Upper lobe of left lung (tissue), 6 donors: ENCODE results near the gene MAN1B1. TPM values are rescaled to one million over a fixed set of nuclear protein-coding genes. Genes with fewer than 3 reads are reported as not detected.

Source experiments
- ATAC-seq, 2 donors: fragments of 200-7000 bp; cut with Tn5 transposase; one replicate each; pipeline ENCODE4 v1.9.1; 2022; ENCODE audit warnings: mild to moderate bottlenecking in 2 of 2, moderate library complexity in 2 of 2; ENCODE audit not compliant: low FRiP score in 2 of 2
- DNase-seq, 2 donors: peaks; one replicate each; pipeline ENCODE4 v3.0.0-alpha.2; 2019 to 2020
- H3K27ac ChIP-seq, 4 donors: fragments of 200-600 bp; sonication (generic); one replicate each; pipeline ENCODE4 v1.5.1; 2016 to 2019
- H3K27me3 ChIP-seq, 4 donors: fragments of 200-600 bp; sonication (generic); one replicate each; pipeline ENCODE4 v1.5.1; 2017 to 2019
- H3K36me3 ChIP-seq, 4 donors: fragments of 200-600 bp; sonication (generic); one replicate each; pipeline ENCODE4 v1.5.1; 2016 to 2019
- H3K4me1 ChIP-seq, 4 donors: fragments of 200-600 bp; sonication (generic); one replicate each; pipeline ENCODE4 v1.5.1; 2018 to 2019
- H3K4me3 ChIP-seq, 4 donors: fragments of 200-600 bp; sonication (generic); one replicate each; pipeline ENCODE4 v1.5.1; 2017 to 2019; ENCODE audit warnings: mild to moderate bottlenecking in 2 of 4, moderate library complexity in 1 of 4
- H3K9me3 ChIP-seq, 4 donors: fragments of 200-600 bp; sonication (generic); one replicate each; pipeline ENCODE4 v1.5.1; 2018 to 2019
- CTCF ChIP-seq, 6 experiments: fragments of 450-650 bp in 4 of 6; fragments of 200-600 bp in 2 of 6; sonication (generic) in 2 of 6; IDR thresholded peaks; one replicate each; pipeline ENCODE4 v1.5.1; 2016 to 2019; ENCODE audit warnings: antibody characterized with exemption in 6 of 6
- EP300 ChIP-seq, 4 donors: sonication (generic); formaldehyde crosslinking; IDR thresholded peaks; one replicate each; pipeline ENCODE4 v1.5.1; 2017; ENCODE audit warnings: antibody characterized with exemption in 4 of 4, control low read depth in 2 of 4
- POLR2A ChIP-seq, 4 donors: fragments of 450-650 bp; IDR thresholded peaks; one replicate each; pipeline ENCODE4 v1.5.1; 2016 to 2017; ENCODE audit warnings: antibody characterized with exemption in 4 of 4, mild to moderate bottlenecking in 2 of 4
- POLR2AphosphoS5 ChIP-seq, 2 donors: sonication (generic); formaldehyde crosslinking; IDR thresholded peaks; one replicate each; pipeline ENCODE4 v1.5.1; 2017; ENCODE audit warnings: antibody characterized with exemption in 2 of 2
- WGBS, 2 donors: methylation state at CpG; one replicate each; pipeline ENCODE4 v1.1.5; 2017 to 2018; 5-methylcytosine and 5-hydroxymethylcytosine counted together
- total RNA-seq, 6 donors: library from RNA; depleted of rRNA in 4 of 6; stranded (reverse); fragments of >200 nt in 4 of 6; gene quantifications; one replicate each; pipeline versions ENCODE4 v1.1.0 to v1.2.1, GENCODE V29; 2016 to 2021
- donor health status: DM: no; HTN: no; CAD: no; lungs with moderate emphysema.
- donor health status: DM: no; HTN: yes; CAD: no; lungs with severe emphysema.

MAN1B1 gene
- total RNA-seq, 6 donors from 2014 or later, result 38.0 to 97.4 (median 54.1) TPM

- no peak overlapping the region for H3K27ac ChIP-seq
- no peak for TF ChIP-seq POLR2AphosphoS5 (IDR thresholded peaks at IDR 0.05)
- TF ChIP-seq CTCF (IDR thresholded peaks at IDR 0.05), result no peak
- no peak for TF ChIP-seq EP300 (IDR thresholded peaks at IDR 0.05)
- no peak for TF ChIP-seq POLR2A (IDR thresholded peaks at IDR 0.05)
- no peaks in the 10 kb centered on the region for H3K9me3 ChIP-seq
- H3K36me3 ChIP-seq, result peaks cover 18 to 98% (median 86%) of the 10 kb centered on the region in 4 donors
- no peaks in the 10 kb centered on the region for H3K4me1 ChIP-seq
- no peaks in the 10 kb centered on the region for H3K27me3 ChIP-seq
- no peak for ATAC-seq
- DNase-seq, result peak in 1 of 2 donors; percentile 55
- no peak overlapping the region for H3K4me3 ChIP-seq
- 97 to 98% methylated on average over 6 to 7 of the region's 17 CpGs for WGBS, 2 donors
These were observed 21.2 kb downstream of the MAN1B1 start for GRCh38 chr9:137107982-137108381.

- 85 to 100% methylated on average over 3 to 22 of the region's 29 CpGs for WGBS, 2 donors
These were observed 21.9 kb downstream of the MAN1B1 start for GRCh38 chr9:137108608-137109249.

GRCh38 chr9:137109250-137110146, 22.7 kb downstream of the MAN1B1 start:
- ATAC-seq (no peak), DNase-seq (no peak)
- TF ChIP-seq POLR2AphosphoS5 (IDR thresholded peaks at IDR 0.05) (no peak), CTCF (IDR thresholded peaks at IDR 0.05) (no peak), EP300 (IDR thresholded peaks at IDR 0.05) (no peak), POLR2A (IDR thresholded peaks at IDR 0.05) (no peak)
- no peaks in the 10 kb centered on the region for H3K9me3 ChIP-seq
- H3K36me3 ChIP-seq, result peaks cover 12 to 86% (median 74%) of the 10 kb centered on the region in 4 donors
- H3K4me3 ChIP-seq, result no peak overlapping the region
- 87 to 92% methylated on average over 17 to 34 of the region's 34 CpGs for WGBS, 2 donors
- no peak overlapping the region for H3K27ac ChIP-seq
- H3K4me1 ChIP-seq, result peaks cover 5 to 13% (median 7%) of the 10 kb centered on the region in 4 donors
- H3K27me3 ChIP-seq, result no peaks in the 10 kb centered on the region

More at GRCh38 chr9:137108608-137109249, 21.9 kb downstream of the MAN1B1 start:
- DNase-seq (peak in 1 of 2 donors; percentile 78), ATAC-seq (no peak)
- no peak overlapping the region for H3K4me3 ChIP-seq
- H3K9me3 ChIP-seq, result no peaks in the 10 kb centered on the region
- no peak for TF ChIP-seq CTCF (IDR thresholded peaks at IDR 0.05)
- peaks cover 13 to 94% (median 82%) of the 10 kb centered on the region in 4 donors for H3K36me3 ChIP-seq
- peaks cover 5 to 7% (median 6%) of the 10 kb centered on the region in 4 donors for H3K4me1 ChIP-seq
- H3K27me3 ChIP-seq, result no peaks in the 10 kb centered on the region
- H3K27ac ChIP-seq, result no peak overlapping the region

- Histone ChIP-seq H3K27ac (no peak overlapping the region), H3K9me3 (no peaks in the 10 kb centered on the region), H3K4me3 (no peak overlapping the region), H3K27me3 (no peaks in the 10 kb centered on the region), H3K4me1 (peaks cover 12 to 22% (median 13%) of the 10 kb centered on the region in 4 donors), H3K36me3 (peaks cover 12 to 78% (median 67%) of the 10 kb centered on the region in 4 donors)
- 94 to 96% methylated on average over 21 to 36 of the region's 38 CpGs for WGBS, 2 donors
- ATAC-seq (no peak), DNase-seq (no peak)
- no peak for TF ChIP-seq POLR2A (IDR thresholded peaks at IDR 0.05)
- TF ChIP-seq EP300 (IDR thresholded peaks at IDR 0.05), result no peak
- no peak for TF ChIP-seq POLR2AphosphoS5 (IDR thresholded peaks at IDR 0.05)
- TF ChIP-seq CTCF (IDR thresholded peaks at IDR 0.05), result no peak
These were observed 23.5 kb downstream of the MAN1B1 start for GRCh38 chr9:137110147-137110910.
